Testis (tissue), 2 donors: ENCODE measurements around the gene LYPD6B.

Experiments used
- CTCF ChIP-seq, 3 experiments: fragments of 450-650 bp in 2 of 3; fragments of 200-600 bp in 1 of 3; sonication (generic) in 1 of 3; IDR thresholded peaks; one replicate each; pipeline ENCODE4 v1.5.1; 2016 to 2019; ENCODE audit warnings: antibody characterized with exemption in 3 of 3, mild to moderate bottlenecking in 2 of 3, moderate library complexity in 1 of 3
- POLR2A ChIP-seq: fragments of 450-650 bp; IDR thresholded peaks from one replicate; pipeline ENCODE4 v1.6.1; 2017; ENCODE audit warnings: antibody characterized with exemption, mild to moderate bottlenecking, moderate library complexity

DNA sequence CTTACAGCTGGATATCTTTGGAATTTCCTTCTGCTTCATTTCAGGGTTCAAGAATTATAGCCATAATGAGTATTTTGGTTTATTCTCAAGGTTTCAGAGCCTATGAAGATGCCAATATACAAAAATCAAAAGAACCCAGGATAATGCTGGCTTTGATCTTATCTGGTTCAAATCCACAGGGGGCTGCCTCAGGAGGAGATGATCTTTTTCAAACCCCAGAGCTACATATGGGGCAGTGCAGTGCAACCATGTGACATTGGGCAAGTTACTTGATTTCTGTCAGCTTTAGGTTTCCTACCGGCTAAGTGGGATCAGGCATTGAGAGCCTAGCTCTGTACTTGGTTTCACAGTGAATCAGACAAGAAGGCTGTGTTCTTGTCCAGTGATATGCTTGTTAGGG lies 23.0 kb upstream of the LYPD6B start:
- TF ChIP-seq POLR2A (no peak), CTCF (IDR thresholded peaks at IDR 0.05) (no peak)
